GM21825 (cell line): ENCODE results near the gene MED26.
"Not testable (repeated sequence)": the region's sequence is repeated elsewhere in the genome, so short reads cannot be mapped to it uniquely, and the experiment has no call there.

Experiments used
- ATAC-seq: cut with Tn5 transposase; IDR thresholded peaks from one replicate; pipeline ENCODE4 v1.9.1; 2021; ENCODE audit warnings: mild to moderate bottlenecking, moderate library complexity; ENCODE audit not compliant: unreplicated experiment

Gene MED26

GRCh38 chr19:16543734-16544133 lies 84.3 kb downstream of the MED26 start:
- ATAC-seq = not testable (repeated sequence)

DNA sequence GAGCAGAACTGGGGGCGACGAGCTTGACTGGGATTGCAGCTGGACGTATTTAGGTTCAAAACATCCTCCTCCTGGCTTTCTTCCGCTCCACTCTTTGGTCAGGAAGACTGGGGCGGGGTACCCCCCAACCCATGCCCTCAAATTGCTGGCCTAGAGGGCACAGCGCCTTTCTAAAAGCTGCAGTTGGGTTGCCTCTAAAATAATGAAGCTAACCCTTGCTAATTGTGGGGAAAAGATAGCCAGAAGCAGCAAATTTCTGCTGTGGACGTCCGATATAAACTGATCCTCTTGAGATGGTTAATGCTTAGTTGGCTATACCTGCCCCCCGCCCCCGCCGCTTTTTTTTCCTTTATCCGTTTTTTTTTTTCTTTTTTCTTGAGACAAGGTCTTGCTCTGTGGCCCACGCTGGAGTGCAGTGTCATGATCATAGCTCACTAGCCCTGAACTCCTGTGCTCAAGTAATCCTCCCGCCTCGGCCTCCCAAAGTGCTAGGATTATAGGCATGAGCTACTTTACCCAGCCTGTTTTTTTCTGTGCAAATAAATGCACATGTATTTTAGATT lies 85.0 kb downstream of the MED26 start:
- ATAC-seq = no peak

DNA sequence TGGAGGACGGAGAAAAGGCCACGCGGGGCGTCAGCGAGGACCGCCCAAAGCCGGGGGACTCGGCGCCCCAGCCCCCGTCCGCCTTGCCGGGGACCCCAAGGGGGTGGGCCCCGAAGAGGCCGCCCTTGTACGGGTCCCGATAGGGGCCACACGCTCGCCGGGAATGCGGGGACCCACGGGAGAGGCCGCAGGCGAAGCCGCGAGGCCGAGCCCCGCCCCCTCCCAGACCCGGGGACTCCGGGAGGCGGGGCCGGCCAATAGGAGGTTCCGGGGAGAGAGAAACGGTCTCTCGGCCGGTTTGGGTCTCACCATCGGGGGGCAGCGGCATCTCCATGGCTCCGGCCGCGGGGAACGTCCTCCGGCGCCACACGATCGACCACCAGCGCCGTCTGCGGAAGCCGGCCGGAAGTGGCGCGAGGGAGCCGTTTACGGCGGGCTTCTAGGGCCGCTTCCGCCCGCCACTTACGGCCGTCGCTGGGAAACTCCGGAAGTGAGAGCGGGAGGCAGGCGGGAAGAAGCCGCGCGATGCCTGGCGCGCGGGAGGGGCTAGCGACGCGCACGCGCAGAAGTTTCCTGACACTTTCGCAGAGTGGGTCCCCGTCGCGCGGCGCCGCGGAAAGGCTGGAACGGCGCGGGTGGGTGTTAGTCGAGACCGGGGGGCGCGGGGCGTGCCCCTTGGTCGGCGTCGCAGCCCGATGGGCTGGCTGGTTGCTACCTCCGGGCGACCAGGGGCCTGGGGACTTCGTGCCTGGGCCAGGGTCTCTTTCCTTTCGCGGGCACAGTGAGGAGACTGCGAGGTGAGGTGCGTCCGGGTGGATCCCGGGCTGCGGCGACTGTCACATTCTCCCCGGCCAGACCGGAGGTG lies 85.7 kb downstream of the MED26 start, which contains the start of gene CHERP:
Gene CHERP (minus strand): TSS at position 393 of the 865 bp plus-strand sequence. CDS start 59 bp downstream, at position 334.
- ATAC-seq = peak; percentile 63

GRCh38 chr19:16541526-16542044 lies 86.4 kb downstream of the MED26 start:
- no peak for ATAC-seq

GRCh38 chr19:16540948-16541347 lies 87.1 kb downstream of the MED26 start:
- no peak for ATAC-seq

- no peak for ATAC-seq
These were observed 90.9 kb downstream of the MED26 start for GRCh38 chr19:16537111-16537510.

GRCh38 chr19:16536130-16536529 lies 91.9 kb downstream of the MED26 start:
- ATAC-seq = no peak

DNA sequence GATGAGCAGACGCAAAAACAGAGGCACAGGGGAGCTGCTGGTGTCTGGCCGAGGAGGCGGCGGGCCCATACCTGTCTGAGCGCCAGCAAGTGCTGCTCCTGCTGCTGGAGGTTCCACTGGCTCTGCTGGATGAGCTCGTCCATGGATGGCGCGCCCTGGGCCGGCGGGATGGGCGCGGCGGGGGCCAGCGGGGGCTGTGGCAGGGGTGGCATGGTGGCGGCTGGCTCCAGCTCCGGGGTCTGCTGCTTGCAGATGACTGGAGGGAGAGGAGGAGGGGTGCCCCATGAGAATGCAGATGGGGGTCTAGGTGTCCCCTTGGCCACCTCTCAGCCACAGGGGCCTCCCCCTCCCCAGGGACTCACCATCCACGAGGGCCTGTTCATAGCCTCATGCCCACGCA lies 92.6 kb downstream of the MED26 start:
- ATAC-seq = no peak

- no peak for ATAC-seq
These were observed 95.4 kb downstream of the MED26 start for GRCh38 chr19:16532440-16533234.

GRCh38 chr19:16531380-16531669 lies 96.7 kb downstream of the MED26 start:
- no peak for ATAC-seq

DNA sequence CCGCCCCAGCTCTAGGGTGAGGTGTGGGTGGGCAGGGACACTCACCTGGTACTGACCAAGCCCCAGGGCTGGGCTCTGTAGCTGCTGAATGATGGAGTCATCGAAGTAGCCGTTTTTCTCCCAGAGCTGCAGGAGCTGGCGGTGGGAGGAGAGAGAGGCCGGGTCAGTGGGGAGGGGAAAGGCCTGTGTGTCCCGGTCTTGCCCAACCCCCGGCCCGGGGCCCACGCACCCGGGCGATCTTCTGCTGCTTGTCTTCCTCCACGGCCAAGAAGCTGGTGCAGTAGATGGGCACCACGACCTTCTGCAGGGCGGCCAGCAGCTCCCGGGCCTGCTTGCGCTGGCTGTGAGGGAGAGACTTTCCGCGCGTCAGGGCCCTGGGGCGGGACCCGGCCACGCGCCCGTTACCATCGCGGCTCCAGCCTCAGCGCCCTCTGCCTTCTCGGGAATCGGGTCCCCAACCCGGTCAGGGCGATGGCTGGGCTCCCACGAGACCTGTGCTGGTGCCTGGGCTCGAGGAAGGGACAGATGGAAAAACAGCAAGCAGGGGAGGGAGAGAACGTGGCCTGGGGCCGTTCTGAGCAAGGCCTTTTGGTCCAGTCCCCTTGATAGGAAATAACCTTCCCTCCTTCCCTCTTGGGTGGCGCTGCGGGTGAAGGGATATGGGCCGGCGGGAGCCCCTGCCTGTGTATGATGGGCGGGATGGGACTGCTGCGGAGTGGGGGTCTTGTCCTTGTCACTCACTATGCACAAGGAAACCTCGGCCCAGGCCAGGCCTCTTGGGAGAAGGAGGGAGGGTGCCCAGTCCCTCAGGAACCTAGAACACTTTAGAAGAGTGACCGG lies 97.2 kb downstream of the MED26 start:
- no peak for ATAC-seq

- ATAC-seq = no peak
These were observed 98.4 kb downstream of the MED26 start for GRCh38 chr19:16529466-16530144.

GRCh38 chr19:16527971-16528521 lies 100.0 kb downstream of the MED26 start:
- no peak for ATAC-seq

- ATAC-seq = no peak
These were observed 100.6 kb downstream of the MED26 start for GRCh38 chr19:16527334-16527935.

- no peak for ATAC-seq
These were observed 102.1 kb downstream of the MED26 start for GRCh38 chr19:16525751-16526481.

DNA sequence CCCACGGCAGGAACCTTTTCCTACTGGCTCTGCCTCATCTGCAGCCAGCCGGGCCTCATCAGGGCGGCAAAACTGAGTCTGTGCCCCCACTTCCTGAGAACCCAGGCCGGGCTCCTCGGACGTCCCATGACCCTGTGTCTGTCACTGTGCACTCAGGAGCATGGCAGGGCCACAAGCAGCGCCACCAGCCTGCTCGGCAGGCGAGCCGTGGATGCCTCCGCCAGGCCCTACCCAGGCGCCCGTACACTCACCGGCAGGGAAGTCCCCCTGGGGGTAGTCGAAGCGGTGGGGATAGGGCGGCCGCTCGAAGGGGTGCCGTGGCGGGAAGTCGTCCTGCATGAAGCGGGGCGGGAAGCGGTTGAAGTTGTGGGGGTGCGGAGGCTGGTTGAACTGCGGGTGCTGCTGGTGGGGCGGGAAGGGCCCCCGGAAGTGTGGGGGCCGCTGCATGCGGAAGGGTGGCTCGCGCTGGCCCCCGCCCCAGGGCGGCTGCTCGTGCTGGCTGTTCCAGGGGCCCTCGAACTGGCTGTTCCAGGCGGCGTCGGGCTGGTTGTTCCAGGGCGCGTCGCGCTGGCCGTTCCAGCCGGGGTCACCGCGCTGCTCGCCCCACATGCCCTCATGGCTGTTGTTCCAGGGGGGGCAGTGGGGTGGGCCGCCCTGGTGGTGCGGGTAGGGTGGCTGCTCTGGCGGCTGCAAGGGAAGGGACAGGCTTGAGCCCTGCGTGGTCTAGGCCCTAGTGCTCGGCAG lies 102.8 kb downstream of the MED26 start:
- no peak for ATAC-seq
